ENCODE results near the gene BARX2.

Gene BARX2

DNA sequence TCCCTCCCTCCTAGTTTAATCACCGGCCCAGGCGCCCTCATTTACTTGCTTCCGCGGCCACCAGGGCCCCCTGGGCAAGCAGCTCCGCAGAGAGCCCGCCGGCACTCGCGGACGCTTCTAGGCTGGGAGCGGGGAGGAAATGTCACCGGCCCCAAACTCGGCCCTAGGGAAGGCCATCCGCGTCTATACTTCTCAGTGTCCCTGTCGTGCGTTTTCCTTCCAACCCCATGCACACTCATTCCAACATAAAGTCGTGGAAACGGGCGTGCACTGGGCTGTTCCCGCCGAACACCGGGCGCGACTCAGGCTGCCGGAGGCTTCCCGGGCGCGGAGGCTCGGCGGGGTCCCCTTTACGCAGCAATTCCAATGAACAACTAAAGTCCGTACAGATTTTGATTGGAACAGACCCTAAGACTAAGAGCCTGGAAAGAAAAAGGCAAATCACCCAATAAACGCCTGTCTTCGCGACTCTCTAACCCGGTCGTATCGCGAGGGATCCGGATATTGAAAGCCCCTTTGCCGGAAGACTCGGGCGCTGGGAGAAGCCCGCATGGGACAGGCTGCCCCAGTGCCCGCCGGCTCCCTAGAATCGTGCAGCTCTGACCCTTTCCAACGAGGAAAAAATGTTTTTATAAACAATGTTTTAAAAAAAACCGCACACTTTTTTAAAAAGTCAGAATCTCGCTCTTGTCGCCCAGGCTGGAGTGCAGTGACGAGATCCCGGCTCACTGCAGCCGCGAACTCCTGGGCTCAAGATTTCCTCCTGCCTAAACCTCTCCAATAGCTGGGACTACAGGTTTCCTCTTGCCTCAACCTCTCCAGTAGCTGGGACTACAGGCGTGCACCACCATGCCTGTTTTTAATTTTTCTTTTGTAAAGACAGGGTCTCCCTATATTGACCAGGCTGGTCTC lies 1.3 kb upstream of the BARX2 start:
- DNase-seq: no peak

DNA sequence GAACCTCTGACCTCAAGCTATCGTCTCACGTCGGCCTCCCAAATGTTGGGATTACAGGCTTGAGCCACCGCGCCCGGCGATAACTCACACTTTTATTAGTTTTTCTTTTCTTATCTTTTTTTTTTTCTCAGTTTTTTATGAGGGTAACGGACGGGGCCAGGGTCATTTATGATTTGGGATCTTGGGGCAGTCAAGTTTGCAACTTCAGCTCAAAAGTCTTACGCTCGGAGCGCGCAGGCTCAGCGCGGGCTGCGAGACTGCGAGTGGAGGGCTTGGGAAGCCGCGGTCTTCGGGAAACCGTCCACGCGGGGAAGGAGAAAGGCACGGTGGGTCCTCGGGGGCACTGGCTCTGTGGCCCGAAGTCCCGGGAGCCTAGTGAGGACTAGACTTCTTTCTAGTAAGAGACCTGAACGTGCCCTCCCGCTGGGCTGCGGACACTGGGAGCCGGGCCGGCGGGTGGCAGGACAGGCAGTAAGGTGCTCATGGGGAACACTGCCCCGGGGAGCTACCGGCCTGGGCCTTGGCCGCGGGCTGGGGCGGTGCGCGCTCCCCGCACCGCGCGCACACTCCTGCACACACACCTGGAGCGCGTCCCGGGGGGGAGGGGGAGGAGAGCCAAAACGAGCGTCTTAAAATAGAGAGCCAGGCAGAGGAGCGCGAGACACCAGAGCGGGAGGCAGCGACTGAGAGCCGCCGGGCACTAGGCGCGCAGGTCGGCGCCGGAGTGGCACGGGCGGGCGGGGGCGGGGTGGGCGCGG lies 476 bp upstream of the BARX2 start:
- peak; percentile 12 for DNase-seq

DNA sequence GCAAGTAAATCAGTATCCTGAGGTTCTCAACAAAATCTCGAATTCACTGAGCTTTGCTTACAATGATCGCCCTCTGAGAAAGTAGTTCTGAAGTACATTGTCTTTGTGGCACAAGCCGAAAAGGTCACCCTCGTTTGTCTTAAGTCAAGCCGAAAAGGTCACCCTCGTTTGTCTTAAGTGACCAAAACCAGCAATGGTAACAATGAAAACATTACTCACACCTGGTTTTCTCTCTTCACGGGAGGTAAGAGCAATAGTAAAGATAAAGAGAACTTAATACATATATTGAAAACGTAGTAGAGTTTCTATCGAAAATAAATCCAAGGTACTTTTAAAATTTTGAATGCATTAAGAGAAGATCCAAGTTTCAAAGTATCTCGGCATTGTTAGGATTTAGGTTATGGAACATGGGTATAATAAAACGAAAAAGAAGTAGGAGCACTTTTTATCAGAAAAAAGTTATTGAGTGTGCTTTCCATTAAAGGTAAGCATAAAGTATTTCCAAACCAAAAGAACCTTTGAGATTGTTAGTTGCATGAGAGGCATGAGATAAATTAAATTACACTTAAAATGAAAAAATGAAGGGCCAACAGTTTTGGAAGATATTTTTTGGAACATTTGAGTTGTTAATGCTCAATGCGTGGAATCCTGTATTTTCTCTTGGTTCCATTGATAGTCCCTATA lies 1.2 kb downstream of the BARX2 start:
- no peak for DNase-seq

DNA sequence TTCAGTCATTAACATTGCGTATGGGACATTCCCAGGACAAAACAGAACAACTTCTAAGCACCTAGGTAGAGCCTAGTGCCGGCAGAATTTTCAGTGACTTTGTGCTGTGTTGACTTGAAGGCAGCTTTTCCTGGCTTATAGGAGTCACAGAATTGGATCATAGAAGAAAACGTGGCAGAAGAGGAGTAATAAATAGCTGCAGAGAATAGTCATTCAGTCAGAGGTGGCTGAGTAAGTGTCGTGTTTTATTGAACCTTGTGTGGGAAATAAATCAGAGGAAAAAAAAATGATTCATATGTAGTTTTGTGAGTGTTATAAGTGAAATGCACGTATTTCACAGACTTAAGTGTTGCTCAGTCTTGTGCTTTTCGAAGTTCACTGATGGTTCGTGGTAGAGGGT lies 2.1 kb downstream of the BARX2 start:
- no peak for DNase-seq

DNA sequence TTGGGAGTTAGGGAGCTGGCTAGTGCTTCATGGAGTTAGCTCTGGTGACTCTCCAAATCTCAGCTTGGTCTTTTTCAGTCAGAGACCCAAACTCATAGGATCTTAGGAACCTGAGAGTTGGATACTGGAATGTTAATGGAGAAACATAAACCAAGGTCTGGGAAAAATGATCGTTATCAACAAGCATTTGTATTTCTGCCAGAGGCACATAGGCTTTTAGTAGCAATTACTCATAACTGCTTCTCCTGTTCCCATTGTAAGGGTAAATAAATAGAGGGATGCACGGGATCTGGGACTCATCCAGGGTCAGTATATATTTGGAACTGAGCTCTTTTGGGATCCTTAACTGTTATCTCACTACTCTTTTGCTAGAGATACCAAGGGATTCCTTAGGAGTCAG lies 4.8 kb downstream of the BARX2 start:
- DNase-seq: no peak

DNA sequence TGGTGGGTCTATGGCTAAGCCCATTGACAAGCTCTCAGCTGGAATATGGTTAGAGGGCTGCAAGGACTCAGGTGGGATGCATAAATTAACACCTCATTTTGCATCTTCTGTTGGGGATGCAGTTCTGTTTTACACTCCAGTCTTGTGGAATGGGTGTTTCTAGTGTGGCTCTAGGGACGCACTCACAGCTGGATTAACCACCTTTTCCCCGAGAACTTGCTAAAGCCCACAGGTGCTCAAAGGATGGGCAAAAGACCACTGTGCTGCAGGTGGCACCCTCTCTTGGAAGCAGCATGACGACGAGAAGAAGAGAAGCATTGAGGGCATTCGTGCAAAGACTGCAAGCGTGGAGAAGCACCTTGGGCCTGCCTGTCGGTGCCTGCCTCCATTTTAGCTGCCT lies 6.9 kb downstream of the BARX2 start:
- no peak for DNase-seq

DNA sequence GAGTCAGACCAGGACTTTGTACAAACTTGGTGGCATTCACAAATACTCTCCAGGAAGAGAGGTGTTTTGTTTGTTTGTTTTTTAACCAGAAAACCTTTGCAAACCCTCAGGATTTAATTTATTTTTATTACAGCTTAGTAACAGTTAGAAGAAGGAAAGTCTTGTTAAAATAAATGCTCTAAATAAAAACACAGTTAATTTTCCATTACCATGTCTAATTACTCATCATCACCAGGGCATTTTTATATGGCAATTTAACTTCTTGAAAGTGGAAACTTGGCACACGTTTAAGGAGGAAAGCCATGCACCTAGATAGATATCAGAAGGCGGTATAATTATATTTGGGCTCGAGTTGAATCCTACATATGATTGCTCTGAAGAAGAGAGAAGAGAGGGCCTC lies 7.4 kb downstream of the BARX2 start:
- DNase-seq: no peak

DNA sequence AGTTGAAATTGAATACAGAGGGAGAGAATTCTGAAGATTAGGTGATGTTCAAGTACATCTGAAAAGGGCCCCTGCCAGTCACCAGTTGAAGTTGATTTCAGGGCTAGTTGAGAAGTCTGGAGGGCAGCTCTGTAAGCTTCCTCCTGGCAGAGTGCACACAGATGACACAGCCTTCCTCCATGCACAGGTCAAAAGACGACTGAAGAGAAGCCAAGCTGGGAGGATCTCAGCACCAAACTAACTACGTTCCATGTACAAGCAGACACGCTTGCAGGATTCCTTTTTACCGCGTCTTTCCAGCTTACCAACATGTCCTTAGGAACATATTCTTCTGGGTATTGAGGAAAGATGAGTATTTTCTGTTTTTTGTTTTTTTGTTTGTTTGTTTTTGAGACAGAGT lies 7.9 kb downstream of the BARX2 start:
- DNase-seq: no peak

DNA sequence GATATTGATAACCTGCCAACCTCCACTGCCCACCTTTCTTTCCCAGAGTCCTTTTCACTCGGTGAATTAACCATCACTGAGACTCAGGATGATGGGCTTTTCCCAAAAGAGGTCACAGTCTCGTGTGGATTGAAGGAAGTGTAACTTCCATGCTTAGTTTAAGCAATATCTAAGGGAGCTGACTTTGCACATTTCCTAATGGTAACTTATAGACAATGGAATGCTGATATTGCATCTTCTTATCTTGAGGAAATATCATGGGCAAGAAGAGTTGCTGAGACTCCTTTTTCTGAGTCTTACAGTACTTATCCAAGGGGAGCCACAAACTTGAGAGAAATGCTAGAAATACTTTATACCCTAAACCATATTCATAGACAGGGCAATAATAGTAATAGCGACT lies 8.8 kb downstream of the BARX2 start:
- no peak for DNase-seq

DNA sequence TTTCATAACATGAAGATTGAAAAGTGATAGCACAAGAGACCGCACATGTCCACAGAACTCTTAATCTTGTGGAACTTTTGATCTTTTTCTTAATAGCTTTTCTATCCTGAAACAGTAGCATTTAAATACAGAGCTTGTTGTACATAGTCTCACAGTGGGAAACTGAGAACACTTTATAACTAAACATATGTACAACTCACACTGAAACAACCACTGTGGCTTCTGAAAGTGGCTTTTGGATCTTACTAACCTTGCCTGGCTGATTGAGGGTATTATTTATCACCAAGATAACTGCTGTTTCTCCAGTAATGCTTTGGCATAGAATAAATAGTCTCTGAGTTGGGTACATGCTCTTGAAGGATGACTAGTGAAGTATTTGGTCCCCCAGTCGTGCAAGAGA lies 10.2 kb downstream of the BARX2 start:
- DNase-seq: no peak

DNA sequence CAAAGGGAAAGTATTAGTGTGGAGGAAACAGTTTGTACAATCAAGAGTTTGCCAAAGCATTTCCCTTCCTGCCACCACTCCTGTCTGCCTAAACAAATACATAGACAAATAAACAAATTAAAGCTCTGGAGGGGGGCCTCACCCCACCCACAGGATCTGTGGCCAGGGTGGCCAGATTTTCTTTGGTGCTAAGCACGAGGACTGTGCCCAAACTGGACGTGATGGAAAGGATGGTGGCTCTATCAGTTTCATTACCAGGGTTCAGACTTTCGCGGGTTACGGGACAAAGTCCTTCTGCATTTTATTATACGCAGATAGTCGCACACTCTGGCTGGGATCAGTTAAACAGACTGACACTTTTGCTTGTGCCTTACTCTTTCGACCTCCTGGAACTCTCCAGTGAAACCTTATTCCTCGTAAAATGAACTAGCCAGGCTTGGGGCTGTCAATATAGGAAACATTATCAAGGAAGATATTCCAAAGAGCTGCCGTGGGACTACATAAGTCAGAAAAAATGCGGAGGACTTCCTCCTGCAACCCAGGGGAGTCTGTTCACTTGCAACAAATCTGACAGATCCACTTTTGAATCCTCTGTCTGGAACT lies 11.2 kb downstream of the BARX2 start:
- DNase-seq: no peak

DNA sequence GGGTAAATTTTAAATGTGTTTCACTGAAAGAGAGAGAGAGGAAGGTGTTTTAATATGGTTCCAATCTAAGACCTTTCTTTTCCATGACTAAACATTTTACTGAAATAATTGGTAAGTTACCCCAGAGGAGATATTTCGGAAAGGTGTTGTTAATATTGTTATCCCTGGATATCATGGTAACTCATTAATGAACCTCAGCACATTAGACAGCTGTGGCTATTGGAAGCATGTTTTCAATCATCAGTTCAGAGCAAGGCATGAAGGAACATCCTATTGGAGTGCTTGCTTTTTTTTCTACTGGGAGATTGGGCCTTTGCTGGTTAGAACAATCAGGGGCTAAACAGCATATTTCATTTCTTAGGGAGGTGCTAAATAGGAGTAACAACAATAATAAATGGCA lies 11.8 kb downstream of the BARX2 start:
- no peak for DNase-seq

DNA sequence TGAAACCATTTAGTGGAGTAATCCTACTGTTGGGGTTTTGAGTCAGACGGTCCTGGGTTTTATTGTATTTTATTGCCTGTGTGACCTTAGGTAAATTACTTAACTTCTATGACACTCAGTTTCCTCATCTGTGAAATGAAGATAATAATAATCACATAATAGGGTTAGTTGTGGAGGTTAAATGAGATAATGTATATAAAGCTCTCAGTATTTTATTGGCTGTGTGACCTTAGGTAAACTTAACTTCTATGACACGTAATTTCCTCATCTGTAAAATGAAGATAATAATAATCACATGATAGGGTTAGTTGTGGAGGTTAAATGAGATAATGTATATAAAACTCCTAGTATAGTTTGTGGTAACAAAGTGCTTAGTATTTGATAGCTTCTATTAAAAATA lies 13.2 kb downstream of the BARX2 start:
- DNase-seq: no peak

DNA sequence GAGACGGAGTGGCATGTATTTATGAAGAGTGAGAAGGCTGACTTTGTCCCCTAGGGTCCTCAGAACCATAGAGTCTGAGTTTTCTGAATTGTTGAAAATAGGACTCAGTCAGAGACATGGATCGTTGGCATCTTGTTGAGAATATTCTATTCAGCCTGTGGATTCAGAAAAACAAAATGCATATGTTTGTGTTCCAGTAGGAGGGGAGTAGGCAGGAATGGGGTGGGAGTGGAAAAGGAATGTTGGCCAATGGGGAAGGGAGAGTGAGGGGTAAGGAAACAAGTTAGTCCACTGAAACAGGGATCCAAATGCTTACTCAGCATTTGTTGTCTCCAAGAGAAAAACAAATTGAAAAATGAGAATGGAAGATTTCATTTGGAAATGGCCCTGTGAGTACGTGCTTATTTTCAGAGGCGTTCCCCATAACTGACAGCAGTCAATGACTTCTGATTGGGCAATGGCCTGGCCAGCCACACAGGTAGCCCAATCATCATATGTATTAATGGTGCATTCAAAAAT lies 14.7 kb downstream of the BARX2 start:
- DNase-seq: no peak

DNA sequence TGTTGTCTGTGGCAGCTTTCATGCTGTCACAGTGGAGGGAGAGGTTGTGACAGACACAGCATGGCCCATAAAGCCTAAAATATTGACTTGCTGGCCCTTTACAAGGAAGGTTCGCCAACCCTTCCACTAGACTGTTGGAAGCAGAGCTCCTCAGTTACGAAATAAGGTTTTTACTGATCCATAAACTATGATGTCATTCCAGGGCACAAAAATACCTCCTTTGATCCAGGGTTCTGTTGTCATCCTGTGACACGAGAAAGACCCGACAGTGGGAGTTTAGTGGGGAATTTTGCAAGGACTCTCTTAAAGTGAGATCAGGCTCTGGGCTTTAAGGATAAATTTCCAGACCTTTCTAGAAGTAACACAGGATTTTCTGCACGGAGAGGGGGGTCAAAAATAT lies 15.7 kb downstream of the BARX2 start:
- no peak for DNase-seq

DNA sequence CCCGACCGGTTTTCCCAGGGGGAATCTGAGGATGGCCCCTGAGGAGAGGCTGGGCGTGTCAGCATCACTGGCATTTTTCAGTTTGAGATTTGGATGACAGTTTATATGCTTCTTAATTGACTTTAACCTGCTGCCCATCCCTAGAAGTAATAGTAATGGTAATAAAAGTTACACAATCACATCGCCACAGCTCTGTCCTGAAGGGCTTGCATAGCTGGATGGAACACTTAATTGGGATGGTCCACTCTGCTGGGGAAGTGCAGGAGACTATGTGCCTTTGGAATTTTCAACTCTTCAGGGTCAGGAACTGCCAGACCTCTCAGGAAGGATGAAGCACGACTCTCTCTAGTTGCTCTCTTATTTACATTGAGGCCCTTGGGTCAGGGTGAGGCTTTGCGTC lies 16.2 kb downstream of the BARX2 start:
- DNase-seq: no peak

DNA sequence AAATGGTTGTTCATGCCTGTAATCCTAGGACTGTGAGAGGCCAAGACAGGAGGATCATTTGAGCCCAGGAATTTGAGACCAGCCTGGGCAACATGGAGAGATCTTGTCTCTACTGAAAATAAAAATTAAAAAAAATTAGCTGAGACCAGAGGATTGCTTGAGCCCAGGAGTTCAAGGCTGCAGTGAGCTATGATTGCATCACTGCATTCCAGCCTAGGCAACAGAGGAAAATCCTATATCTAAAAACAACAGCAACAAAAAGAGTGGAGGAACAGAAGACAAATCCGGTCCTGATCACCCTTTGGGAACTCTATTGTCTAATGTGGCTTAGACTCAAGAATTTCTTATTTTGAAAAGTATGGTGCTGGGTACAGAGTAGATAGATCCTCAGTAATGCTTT lies 17.3 kb downstream of the BARX2 start:
- DNase-seq: no peak

DNA sequence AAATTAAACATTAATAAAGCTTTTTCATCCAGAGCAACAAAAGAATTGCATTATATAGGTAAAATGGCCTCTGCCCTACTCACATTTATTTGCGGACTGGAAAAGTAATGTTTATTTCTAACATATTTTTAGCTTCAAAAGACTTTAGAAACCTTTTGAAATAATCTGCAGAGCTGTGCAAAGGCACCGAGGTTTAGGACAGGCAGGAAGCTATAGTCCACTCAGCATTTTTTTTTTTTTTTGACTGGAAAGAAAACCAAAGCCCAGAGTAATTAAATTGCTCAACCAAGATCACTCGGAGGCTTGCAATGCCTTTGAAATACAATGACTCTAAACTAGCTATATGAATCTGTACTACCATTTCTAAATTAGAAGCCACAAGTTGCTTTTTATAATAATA lies 19.1 kb downstream of the BARX2 start:
- DNase-seq: no peak

DNA sequence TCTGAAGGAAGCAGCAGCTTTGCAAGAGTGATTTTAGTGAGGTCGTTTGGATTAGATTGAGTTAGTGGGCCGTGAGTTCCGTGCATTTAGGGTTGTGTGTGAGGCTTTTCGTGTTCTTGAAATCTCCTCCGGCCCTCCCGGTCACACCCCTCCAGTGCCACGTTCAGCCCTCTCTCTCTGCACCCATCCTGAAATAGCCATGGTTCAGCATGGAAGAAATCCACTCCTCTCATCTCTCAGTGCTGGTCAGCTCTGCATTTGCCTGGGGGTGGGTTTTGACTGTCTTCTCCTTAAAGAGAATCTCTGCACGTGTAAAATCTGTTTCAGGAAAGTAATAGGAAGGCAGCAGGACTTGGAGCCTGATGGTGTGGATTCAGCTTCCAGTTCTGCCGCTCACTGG lies 19.8 kb downstream of the BARX2 start:
- DNase-seq: no peak

DNA sequence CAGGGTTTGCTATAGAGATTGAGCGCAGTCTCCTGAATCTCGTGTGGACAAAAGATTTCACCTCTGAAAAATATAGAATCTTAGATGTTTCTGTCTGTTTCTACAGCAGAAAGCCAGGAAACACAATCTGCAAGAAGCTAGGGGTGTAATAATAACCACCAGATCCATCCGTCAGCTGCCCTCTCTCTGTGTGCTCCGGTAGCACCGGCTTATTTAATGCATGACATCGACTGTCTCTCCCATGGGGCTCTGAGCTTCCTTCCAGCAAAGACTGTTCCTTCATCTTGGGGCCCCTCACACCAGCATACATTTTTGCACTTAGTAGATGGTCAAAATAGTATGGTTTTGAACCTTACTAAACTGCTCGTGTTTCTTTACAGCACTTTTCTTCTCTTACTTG lies 20.2 kb downstream of the BARX2 start:
- no peak for DNase-seq

DNA sequence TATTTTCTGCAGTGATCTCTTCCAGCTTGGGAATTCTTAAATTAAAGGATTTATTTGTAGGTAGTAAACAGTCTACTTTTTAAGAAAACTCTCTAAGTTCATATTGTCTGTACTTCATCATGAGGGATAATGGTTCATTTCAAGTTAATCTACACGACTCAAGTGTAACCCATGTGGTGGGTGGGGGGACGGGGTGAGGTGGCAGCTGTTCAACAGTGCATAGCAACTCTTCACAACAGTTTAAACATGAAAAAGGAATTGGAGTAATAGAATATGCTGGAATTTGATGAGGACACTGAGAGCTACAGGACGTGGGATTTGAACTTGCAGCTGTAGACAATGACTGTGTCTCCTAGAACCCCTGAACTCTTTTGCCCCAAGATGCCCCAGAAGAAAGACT lies 20.8 kb downstream of the BARX2 start:
- no peak for DNase-seq

DNA sequence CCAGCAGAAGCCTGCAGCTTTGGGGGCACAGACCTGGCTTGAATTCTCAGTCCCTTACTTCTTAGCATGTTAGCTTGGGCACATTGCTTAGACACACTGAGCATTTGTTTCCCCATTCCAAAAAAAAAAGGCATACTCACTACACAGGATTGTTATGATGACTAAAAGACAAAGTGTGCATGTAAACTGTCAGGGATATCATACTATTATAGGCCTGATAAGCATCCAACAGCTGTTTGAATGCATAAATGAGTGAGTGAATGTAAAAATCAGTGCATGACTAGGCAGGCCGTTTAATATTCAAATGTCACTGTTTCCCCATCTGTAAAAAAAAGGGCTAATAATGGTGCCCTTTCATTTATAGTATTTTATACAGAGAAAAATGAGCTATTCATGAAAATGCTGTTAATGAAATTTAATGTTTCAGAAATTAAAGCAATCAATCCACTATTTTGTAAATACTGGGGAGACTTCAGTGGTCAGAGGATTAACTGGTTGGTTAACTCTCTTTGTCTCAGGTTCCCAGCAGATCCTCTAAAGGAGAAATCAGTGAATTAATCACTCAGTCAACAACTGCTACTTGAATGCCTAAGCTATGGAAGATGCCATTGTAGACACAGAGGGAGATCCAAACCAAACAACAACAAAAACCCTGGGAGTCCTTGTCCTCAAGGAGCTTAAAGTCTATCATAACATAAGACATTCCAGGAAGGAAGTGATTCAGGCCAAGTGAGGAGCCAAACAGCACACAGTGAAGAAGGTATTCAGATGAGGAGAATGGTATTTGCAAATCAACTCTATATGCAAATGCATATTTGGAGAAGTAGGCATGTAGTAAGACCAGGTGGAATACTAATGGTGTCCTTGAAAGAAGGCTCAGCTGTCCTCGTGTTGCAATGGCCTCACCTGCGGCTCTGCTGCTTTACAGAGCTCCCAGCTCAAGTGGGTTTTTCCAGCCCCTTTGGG lies 26.8 kb downstream of the BARX2 start:
- no peak for DNase-seq

All from NCI-H2029 treated with DMSO at 0.1 percent for 48 hours (cell line).